GM23338 (cell line): ENCODE results near the gene COBLL1. TPM values are rescaled to one million over a fixed set of nuclear protein-coding genes. Genes with fewer than 3 reads are reported as not detected.

Experiments
- ATAC-seq: fragments of 200-7000 bp; cut with Tn5 transposase; 3 replicates; pipeline ENCODE4 v1.9.1; 2020
- DNase-seq: peaks from one replicate; pipeline ENCODE4 v3.0.0-alpha.2; 2015; ENCODE audit warnings: low spot score
- H2AFZ ChIP-seq: fragments of 200-600 bp; sonication (generic); 2 replicates; pipeline ENCODE4 v1.8.0; 2016; ENCODE audit warnings: antibody characterized with exemption, mild to moderate bottlenecking, moderate library complexity
- H3F3A ChIP-seq: fragments of 200-600 bp; sonication (generic); replicated peaks from 2 replicates; pipeline ENCODE4 v1.8.0; 2017; ENCODE audit warnings: antibody characterized with exemption, mixed run types, low read depth
- H3K27ac ChIP-seq: fragments of 200-600 bp; sonication (generic); 2 replicates; pipeline ENCODE4 v1.6.1; 2016; ENCODE audit warnings: low read depth
- H3K27me3 ChIP-seq: fragments of 200-600 bp; sonication (generic); 2 replicates; pipeline ENCODE4 v1.8.0; 2016; ENCODE audit warnings: mild to moderate bottlenecking, mixed run types, moderate library complexity; ENCODE audit not compliant: insufficient read depth
- H3K36me3 ChIP-seq: fragments of 200-600 bp; sonication (generic); 2 replicates; pipeline ENCODE4 v1.8.0; 2016; ENCODE audit warnings: mild to moderate bottlenecking; ENCODE audit not compliant: insufficient read depth
- H3K4me1 ChIP-seq: fragments of 200-600 bp; sonication (generic); 2 replicates; pipeline ENCODE4 v1.8.0; 2016; ENCODE audit warnings: mild to moderate bottlenecking, moderate library complexity; ENCODE audit not compliant: insufficient read depth
- H3K4me2 ChIP-seq: fragments of 200-600 bp; sonication (generic); 2 replicates; pipeline ENCODE4 v1.7.1; 2017; ENCODE audit warnings: mixed run types
- H3K4me3 ChIP-seq: fragments of 200-600 bp; sonication (generic); 2 replicates; pipeline ENCODE4 v1.6.1; 2016; ENCODE audit warnings: mixed run types
- H3K79me2 ChIP-seq: fragments of 200-600 bp; sonication (generic); replicated peaks from 2 replicates; pipeline ENCODE4 v1.8.0; 2017; ENCODE audit warnings: mild to moderate bottlenecking; ENCODE audit not compliant: insufficient read depth
- H3K9me2 ChIP-seq: fragments of 200-600 bp; sonication (generic); 2 replicates; pipeline ENCODE4 v1.8.0; 2017; ENCODE audit not compliant: insufficient read depth
- H4K20me1 ChIP-seq: fragments of 200-600 bp; sonication (generic); replicated peaks from 2 replicates; pipeline ENCODE4 v1.8.0; 2017; ENCODE audit warnings: mild to moderate bottlenecking; ENCODE audit not compliant: insufficient read depth
- H3K27ac Mint-ChIP-seq: 2 replicates; pipeline ENCODE4 v1.8.0; 2020; ENCODE audit warnings: inconsistent platforms, mild to moderate bottlenecking, moderate library complexity, mixed read lengths
- H3K27me3 Mint-ChIP-seq: 3 replicates; pipeline ENCODE4 v1.8.0; 2022; ENCODE audit warnings: low read depth, mild to moderate bottlenecking, moderate library complexity, mixed read lengths, inconsistent platforms; ENCODE audit not compliant: insufficient read depth, poor library complexity
- H3K36me3 Mint-ChIP-seq: 3 replicates; pipeline ENCODE4 v1.8.0; 2021; ENCODE audit warnings: low read depth, mild to moderate bottlenecking, inconsistent platforms, moderate library complexity, mixed read lengths
- H3K4me1 Mint-ChIP-seq: 3 replicates; pipeline ENCODE4 v1.8.0; 2020; ENCODE audit warnings: mild to moderate bottlenecking, inconsistent platforms, mixed read lengths
- H3K4me3 Mint-ChIP-seq: 3 replicates; pipeline ENCODE4 v1.8.0; 2021; ENCODE audit warnings: moderate library complexity, mild to moderate bottlenecking, inconsistent platforms, mixed read lengths
- H3K9me3 Mint-ChIP-seq: 3 replicates; pipeline ENCODE4 v1.8.0; 2020; ENCODE audit warnings: moderate library complexity, mild to moderate bottlenecking, inconsistent platforms, mixed read lengths
- CREB1 ChIP-seq: fragments of 250-450 bp; sonication (Bioruptor Pico); IDR thresholded peaks from 2 replicates; pipeline ENCODE4 v1.5.0; 2020; ENCODE audit warnings: low read depth, mild to moderate bottlenecking, moderate library complexity
- CTCF ChIP-seq, 2 experiments: fragments of 200-600 bp in 1 of 2; sonication (generic) in 1 of 2; conservative IDR thresholded peaks; 2 replicates each; pipeline versions ENCODE4 v1.5.1 to v1.6.1; 2016 to 2017; ENCODE audit warnings: antibody characterized with exemption in 2 of 2, low read depth in 2 of 2, mild to moderate bottlenecking in 2 of 2, moderate library complexity in 1 of 2
- ETS1 ChIP-seq: IDR thresholded peaks from 2 replicates; pipeline ENCODE4 v1.6.1; 2016; ENCODE audit warnings: antibody characterized with exemption
- EZH2 ChIP-seq: fragments of 200-600 bp; sonication (generic); IDR thresholded peaks from one replicate; pipeline ENCODE4 v1.8.0; 2017; ENCODE audit warnings: antibody characterized with exemption, mild to moderate bottlenecking, low read depth; ENCODE audit not compliant: unreplicated experiment
- EZH2phosphoT487 ChIP-seq: fragments of 200-600 bp; sonication (generic); IDR thresholded peaks from one replicate; pipeline ENCODE4 v1.8.1; 2018; ENCODE audit warnings: antibody characterized with exemption; ENCODE audit not compliant: unreplicated experiment
- JUNB ChIP-seq: IDR thresholded peaks from one replicate; pipeline ENCODE4 v1.6.1; 2016; ENCODE audit warnings: antibody characterized with exemption; ENCODE audit not compliant: unreplicated experiment
- NANOG ChIP-seq: IDR thresholded peaks from 2 replicates; pipeline ENCODE4 v1.6.1; 2016; ENCODE audit warnings: antibody characterized with exemption, borderline replicate concordance
- POLR2AphosphoS5 ChIP-seq: IDR thresholded peaks from 2 replicates; pipeline ENCODE4 v1.6.1; 2016; ENCODE audit warnings: antibody characterized with exemption, low read depth
- REST ChIP-seq: IDR thresholded peaks from one replicate; pipeline ENCODE4 v1.6.1; 2018; ENCODE audit warnings: antibody characterized with exemption; ENCODE audit not compliant: unreplicated experiment
- STAT1 ChIP-seq: IDR thresholded peaks from one replicate; pipeline ENCODE4 v1.6.1; 2016; ENCODE audit warnings: antibody characterized with exemption; ENCODE audit not compliant: unreplicated experiment
- ZNF114 ChIP-seq: fragments of 250-450 bp; sonication (Bioruptor Pico); IDR thresholded peaks from 2 replicates; pipeline ENCODE4 v1.5.0; 2020; ENCODE audit warnings: mild to moderate bottlenecking, moderate library complexity
- ZNF331 ChIP-seq: fragments of 250-450 bp; sonication (Bioruptor Pico); IDR thresholded peaks from 2 replicates; pipeline ENCODE4 v1.5.0; 2020; ENCODE audit warnings: low read depth, mild to moderate bottlenecking, moderate library complexity
- ZNF462 ChIP-seq: fragments of 250-450 bp; sonication (Bioruptor Pico); IDR thresholded peaks from 2 replicates; pipeline ENCODE4 v1.5.0; 2020; ENCODE audit warnings: mild to moderate bottlenecking, moderate library complexity
- polyA plus RNA-seq: library from polyadenylated mRNA; unstranded; fragments of >200 nt; fragmentation: Nextera tagmentation; extraction: Ambion mirVana; gene quantifications from 2 replicates; pipeline ENCODE4 v1.2.1, GENCODE V29; 2016
- total RNA-seq: library from RNA; depleted of rRNA; stranded (reverse); fragments of >200 nt; shearing (Covaris generic); gene quantifications from 2 replicates; pipeline ENCODE4 v1.2.3, GENCODE V29; 2014

Gene COBLL1
- total and polyA plus RNA-seq, 2 experiments from 2014 or later, result 2.9 to 7.4 TPM

- no peak for TF ChIP-seq CREB1 (CRISPR knock-in tag)
- TF ChIP-seq EZH2, result no peak
- no peak for TF ChIP-seq ZNF462 (CRISPR knock-in tag)
- no peak for TF ChIP-seq EZH2phosphoT487
- TF ChIP-seq STAT1, result no peak
- TF ChIP-seq ZNF114, result no peak
- TF ChIP-seq POLR2AphosphoS5, result no peak
- TF ChIP-seq JUNB, result no peak
- TF ChIP-seq CTCF (conservative IDR thresholded peaks at IDR 0.05; ENCODE audit: low read depth in 2 of 2), result no peak
- no peak for TF ChIP-seq NANOG
- TF ChIP-seq ZNF331, result no peak
- no peak for TF ChIP-seq ETS1
- TF ChIP-seq REST, result no peak
- DNase-seq (no peak), ATAC-seq (no peak)
- Histone ChIP-seq H3K27me3 (no peaks in the 10 kb centered on the region), H3K79me2 (no peaks in the 10 kb centered on the region), H4K20me1 (no peaks in the 10 kb centered on the region), H3K4me2 (no peak overlapping the region), H2AFZ (no peak overlapping the region), H3K4me3 (no peak overlapping the region), H3F3A (no peaks in the 10 kb centered on the region), H3K36me3 (no peaks in the 10 kb centered on the region), H3K27ac (no peak overlapping the region), H3K9me2 (no peaks in the 10 kb centered on the region), H3K4me1 (no peaks in the 10 kb centered on the region)
- Mint-ChIP-seq H3K4me1 (peaks cover 5% of the 10 kb centered on the region; the same call in 2 of the 3 replicates), H3K4me3 (no peak overlapping the region), H3K27me3 (peaks cover 2% of the 10 kb centered on the region), H3K9me3 (no peaks in the 10 kb centered on the region), H3K27ac (no peak overlapping the region), H3K36me3 (no peaks in the 10 kb centered on the region)
Observed at GRCh38 chr2:164710837-164711765, 130.5 kb downstream of the COBLL1 start.
